Osteocyte (in vitro differentiated cells): ENCODE measurements around the gene LYZ. TPM values are rescaled to one million over a fixed set of nuclear protein-coding genes. Genes with fewer than 3 reads are reported as not detected.

Experiments
- DNase-seq: peaks from one replicate; pipeline ENCODE4 v3.0.0; 2021; ENCODE audit warnings: mixed read lengths; ENCODE audit not compliant: unreplicated experiment; ENCODE audit errors: extremely low spot score
- H3K27ac Mint-ChIP-seq: one replicate; pipeline ENCODE4 v1.8.0; 2021; ENCODE audit warnings: mild to moderate bottlenecking, mixed read lengths; ENCODE audit not compliant: unreplicated experiment
- H3K27me3 Mint-ChIP-seq: one replicate; pipeline ENCODE4 v1.8.0; 2021; ENCODE audit warnings: mixed read lengths; ENCODE audit not compliant: unreplicated experiment
- H3K36me3 Mint-ChIP-seq: one replicate; pipeline ENCODE4 v1.8.0; 2021; ENCODE audit warnings: mixed read lengths; ENCODE audit not compliant: unreplicated experiment
- H3K4me1 Mint-ChIP-seq: one replicate; pipeline ENCODE4 v1.8.0; 2021; ENCODE audit warnings: mixed read lengths; ENCODE audit not compliant: unreplicated experiment
- H3K4me3 Mint-ChIP-seq: one replicate; pipeline ENCODE4 v1.8.0; 2021; ENCODE audit warnings: mild to moderate bottlenecking, moderate library complexity, mixed read lengths; ENCODE audit not compliant: unreplicated experiment
- H3K9me3 Mint-ChIP-seq: one replicate; pipeline ENCODE4 v1.8.0; 2021; ENCODE audit warnings: mixed read lengths; ENCODE audit not compliant: unreplicated experiment
- total RNA-seq: library from RNA; stranded (reverse); gene quantifications from 2 replicates; pipeline ENCODE4 v1.2.1, GENCODE V29; 2021
- TF ChIP-seq, protein P1 (sequence below): fragments of 200-600 bp; sonication (generic); IDR thresholded peaks from 2 replicates; pipeline ENCODE4 v1.5.0; 2021; ENCODE audit warnings: antibody characterized with exemption, mild to moderate bottlenecking, moderate library complexity

Gene LYZ
- total RNA-seq, 1 donor from 2014 or later, result 0.21 TPM

DNA sequence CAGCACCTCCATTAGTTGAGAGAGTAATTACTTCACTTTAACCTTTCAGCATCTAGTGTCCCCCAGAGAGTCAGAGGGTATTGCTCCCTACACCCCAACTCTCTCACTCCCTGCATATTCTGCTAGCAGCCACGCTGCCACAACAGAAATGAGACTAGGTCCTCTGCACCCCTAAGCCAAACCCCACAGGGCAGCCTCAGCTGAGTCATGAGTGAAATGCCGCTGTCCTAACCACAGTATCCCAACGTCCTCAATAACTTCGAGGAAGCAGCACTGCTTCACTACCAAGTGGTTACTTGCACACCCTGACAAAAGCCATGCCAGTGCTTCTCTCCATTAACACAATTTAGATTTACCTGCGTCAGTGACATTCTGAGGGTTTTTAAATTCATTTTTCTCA, 6.9 kb upstream of the LYZ start:
- Mint-ChIP-seq H3K36me3 (no peaks in the 10 kb centered on the region), H3K27me3 (peaks cover 52% of the 10 kb centered on the region), H3K9me3 (no peaks in the 10 kb centered on the region), H3K4me1 (no peaks in the 10 kb centered on the region), H3K4me3 (no peak overlapping the region), H3K27ac (no peak overlapping the region)
- TF ChIP-seq, protein P1, sequence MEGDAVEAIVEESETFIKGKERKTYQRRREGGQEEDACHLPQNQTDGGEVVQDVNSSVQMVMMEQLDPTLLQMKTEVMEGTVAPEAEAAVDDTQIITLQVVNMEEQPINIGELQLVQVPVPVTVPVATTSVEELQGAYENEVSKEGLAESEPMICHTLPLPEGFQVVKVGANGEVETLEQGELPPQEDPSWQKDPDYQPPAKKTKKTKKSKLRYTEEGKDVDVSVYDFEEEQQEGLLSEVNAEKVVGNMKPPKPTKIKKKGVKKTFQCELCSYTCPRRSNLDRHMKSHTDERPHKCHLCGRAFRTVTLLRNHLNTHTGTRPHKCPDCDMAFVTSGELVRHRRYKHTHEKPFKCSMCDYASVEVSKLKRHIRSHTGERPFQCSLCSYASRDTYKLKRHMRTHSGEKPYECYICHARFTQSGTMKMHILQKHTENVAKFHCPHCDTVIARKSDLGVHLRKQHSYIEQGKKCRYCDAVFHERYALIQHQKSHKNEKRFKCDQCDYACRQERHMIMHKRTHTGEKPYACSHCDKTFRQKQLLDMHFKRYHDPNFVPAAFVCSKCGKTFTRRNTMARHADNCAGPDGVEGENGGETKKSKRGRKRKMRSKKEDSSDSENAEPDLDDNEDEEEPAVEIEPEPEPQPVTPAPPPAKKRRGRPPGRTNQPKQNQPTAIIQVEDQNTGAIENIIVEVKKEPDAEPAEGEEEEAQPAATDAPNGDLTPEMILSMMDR, result no peak
- DNase-seq, result no peak

DNA sequence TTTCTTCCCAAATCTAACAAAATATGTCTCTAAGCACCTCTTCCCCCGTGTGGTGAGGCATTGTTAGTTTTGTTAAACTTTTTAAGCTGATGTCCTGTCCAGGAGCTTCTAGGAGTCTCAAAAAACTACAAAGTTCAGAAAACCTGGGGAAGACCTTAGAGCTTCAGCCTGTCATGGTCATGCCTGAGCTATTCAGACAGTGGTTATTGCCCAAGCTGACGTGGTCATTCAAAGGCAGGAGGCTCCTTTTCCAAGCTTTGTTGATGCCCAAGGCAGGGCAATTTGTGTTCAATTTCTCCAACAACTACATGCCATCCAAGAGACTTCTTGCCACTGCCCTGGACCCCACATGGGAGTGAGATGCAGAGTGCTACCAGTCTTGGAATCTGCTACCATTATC, 5.8 kb upstream of the LYZ start:
- no peak overlapping the region for H3K27ac Mint-ChIP-seq
- peaks cover 45% of the 10 kb centered on the region for H3K27me3 Mint-ChIP-seq
- no peaks in the 10 kb centered on the region for H3K9me3 Mint-ChIP-seq
- TF ChIP-seq, protein P1, result no peak
- H3K36me3 Mint-ChIP-seq, result no peaks in the 10 kb centered on the region
- H3K4me1 Mint-ChIP-seq, result no peaks in the 10 kb centered on the region
- no peak for DNase-seq
- H3K4me3 Mint-ChIP-seq, result no peak overlapping the region

DNA sequence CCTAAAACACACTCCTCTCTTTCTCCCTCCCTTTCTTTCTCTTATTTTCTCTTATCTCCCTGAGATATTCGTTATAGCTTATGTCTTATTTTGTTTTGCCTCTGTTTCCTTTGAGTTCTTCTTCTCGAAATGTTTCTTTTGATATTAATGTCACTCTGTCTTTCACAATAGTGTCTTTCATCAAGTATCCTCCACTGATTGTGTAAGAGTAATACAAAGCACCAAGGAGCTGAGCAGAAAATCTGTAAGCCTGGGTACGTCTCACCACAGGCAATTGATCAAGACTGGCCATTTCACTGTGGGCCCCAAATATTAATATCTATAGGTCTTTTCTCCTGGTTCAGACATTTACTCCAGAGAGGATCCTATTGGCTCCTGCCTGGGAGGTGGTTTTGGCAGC, 4.8 kb upstream of the LYZ start:
- Mint-ChIP-seq H3K27ac (no peak overlapping the region), H3K36me3 (no peaks in the 10 kb centered on the region), H3K9me3 (no peaks in the 10 kb centered on the region), H3K4me1 (no peaks in the 10 kb centered on the region), H3K27me3 (peaks cover 46% of the 10 kb centered on the region), H3K4me3 (no peak overlapping the region)
- DNase-seq, result no peak
- TF ChIP-seq, protein P1, result no peak

DNA sequence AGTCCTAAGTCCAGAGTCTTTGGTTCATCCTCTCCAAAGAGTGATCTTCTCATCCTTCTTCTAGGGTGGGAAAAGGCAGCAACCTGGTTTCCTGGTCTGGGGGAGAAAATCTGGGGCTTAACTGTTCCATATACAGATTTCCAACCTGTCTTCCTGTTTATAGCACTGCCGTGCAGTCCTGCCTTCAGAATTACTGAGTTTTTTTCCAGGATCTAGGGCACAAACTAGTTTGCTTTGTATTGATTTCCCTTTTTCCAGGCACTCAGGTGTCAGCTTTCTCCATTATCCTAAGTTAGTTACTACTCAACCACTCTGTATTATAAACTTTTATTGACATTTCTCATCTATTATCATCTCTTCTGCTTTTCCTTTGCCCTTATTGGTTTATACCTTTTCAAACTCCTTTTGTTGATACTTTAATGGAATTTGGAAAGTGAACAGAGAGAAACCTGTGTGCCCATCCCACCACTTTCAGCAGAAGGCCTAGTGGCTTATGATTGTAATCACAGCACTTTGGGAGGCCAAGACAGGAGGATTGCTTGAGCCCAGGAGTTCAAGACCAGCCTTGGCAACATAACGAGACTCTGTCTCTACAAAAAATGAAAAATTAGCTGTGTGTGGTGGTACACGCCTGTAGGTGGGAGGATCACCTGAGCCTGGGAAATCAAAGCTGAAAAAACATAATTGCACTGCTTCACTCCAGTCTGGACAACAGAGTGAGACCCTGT, 4.1 kb upstream of the LYZ start:
- TF ChIP-seq, protein P1, result no peak
- DNase-seq, result no peak
- H3K4me1 Mint-ChIP-seq, result no peaks in the 10 kb centered on the region
- H3K27ac Mint-ChIP-seq, result no peak overlapping the region
- no peaks in the 10 kb centered on the region for H3K9me3 Mint-ChIP-seq
- no peaks in the 10 kb centered on the region for H3K36me3 Mint-ChIP-seq
- peaks cover 46% of the 10 kb centered on the region for H3K27me3 Mint-ChIP-seq
- no peak overlapping the region for H3K4me3 Mint-ChIP-seq

DNA sequence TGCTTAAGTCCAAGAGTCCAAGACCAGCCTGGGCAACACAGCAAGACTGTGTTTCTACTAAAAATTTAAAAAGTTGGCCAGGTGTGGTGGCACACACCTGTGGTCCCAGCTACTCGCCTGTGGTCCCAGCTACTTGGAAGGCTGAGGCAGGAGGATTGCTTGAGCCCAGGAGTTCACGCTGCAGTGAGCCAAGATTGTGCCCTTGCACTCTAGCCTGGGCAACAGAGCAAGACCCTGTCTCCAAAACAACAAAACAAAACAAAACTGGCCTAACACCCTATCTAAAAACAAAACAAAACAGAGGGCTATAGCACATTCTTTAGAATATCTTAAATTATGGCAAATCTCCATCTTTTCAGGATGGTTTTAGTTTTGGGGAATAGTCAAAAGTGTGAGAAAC, 3.1 kb upstream of the LYZ start:
- Mint-ChIP-seq H3K36me3 (no peaks in the 10 kb centered on the region), H3K4me3 (no peak overlapping the region), H3K4me1 (no peaks in the 10 kb centered on the region), H3K27ac (no peak overlapping the region), H3K9me3 (no peaks in the 10 kb centered on the region), H3K27me3 (peaks cover 48% of the 10 kb centered on the region)
- DNase-seq, result no peak
- TF ChIP-seq, protein P1, result no peak
